Hindlimb muscle (tissue), 1 donor: ENCODE results near the gene DCT. TPM values are rescaled to one million over a fixed set of nuclear protein-coding genes. Genes with fewer than 3 reads are reported as not detected.

Experiments used
- DNase-seq: peaks from one replicate; pipeline ENCODE4 v3.0.0-alpha.2; 2013
- polyA plus RNA-seq: library from polyadenylated mRNA; unstranded; fragments of 120-200 nt; gene quantifications from one replicate; pipeline ENCODE4 v1.2.1, GENCODE V29; 2013; ENCODE audit not compliant: insufficient read length

The DCT gene
- polyA plus RNA-seq, 1 donor = 0.74 TPM

DNA sequence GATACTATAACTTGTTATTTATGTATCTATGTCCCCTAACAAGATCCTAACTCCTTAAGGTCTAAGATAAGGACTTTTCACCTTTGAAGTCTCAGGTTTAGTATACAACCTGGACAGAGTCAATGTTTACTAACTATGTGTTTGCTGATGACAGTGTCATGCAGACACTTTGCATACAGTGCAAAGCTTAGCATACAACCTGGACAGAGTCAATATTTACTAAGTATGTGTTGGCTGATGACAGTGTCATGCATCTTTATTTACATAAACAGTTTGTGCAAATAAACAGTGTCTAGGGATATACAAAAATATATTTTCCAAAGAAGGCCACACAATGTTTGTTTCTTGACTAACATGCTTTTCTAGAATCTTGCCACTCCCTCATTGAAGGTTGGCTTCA, 34.7 kb downstream of the DCT start:
- no peak for DNase-seq

DNA sequence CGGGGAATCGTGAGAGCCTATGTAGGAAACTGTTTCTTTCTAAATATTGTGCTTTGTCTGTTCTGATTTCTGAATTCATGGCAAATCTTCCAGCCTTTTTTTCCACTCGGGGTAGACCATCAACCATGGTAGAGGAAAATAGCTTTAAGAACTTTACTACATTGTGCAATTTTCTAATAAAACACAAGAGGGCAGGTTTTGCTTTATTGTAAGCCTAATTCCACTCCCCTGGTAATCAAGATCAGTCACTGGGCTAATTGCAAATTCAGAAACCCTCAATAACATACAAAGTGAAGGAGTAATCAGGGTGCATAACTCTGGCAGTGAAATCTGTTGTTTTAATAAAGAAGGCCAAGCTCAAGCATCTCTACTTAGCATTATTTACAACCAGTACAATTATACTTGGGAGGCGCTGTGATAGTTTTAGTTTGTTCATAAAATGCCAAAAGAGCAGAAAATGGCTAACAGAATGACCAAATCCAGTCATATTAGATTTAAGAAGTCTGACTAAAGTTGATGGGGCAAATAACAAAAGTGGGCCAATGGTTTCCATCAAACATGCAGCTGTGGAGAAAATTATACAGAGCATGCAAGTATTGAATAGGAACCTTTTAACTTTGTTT, 43.8 kb downstream of the DCT start:
- peak; percentile 21 for DNase-seq

DNA sequence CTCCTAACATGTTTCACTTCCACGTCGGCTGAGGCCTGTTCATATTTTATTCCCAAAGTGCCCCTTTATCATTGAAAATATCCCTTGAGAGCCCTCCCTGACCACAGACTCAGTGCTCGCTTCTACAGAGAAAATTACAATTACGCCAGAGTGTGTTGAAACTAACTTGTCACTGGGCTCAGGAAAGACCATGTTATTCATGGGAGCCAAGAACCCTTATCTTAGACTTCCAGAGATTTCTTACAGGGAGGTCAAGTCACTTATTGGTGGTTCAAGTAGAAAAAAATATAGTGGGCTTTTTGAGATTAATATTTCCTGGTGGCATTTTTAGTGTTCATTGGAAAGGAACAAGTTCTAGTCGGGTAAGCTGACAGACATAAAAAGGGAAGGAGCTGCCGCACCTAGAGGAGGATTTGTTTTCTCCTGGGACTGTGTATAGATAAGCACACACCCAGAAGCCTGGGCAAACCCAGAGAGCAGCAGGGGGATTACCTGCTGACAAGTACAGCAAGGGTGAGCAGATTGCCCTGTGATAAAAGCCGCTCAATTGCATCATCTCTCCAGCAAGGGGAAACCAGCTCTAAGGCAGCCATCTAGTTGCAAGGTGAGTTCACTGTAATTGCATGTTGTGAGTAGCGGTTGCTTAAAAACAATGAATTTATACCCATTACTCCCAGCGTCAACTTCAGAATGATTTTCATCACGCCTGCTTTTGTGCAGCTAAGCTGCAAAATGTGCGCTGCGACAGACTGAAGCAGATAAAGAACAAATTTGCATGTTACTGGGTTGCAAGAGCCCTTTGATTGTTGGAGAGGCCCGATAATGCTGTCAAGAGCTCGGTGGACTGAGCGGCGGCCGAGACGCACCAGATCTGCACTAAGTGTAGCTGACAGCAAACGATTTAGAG, 46.2 kb downstream of the DCT start:
- DNase-seq = no peak

DNA sequence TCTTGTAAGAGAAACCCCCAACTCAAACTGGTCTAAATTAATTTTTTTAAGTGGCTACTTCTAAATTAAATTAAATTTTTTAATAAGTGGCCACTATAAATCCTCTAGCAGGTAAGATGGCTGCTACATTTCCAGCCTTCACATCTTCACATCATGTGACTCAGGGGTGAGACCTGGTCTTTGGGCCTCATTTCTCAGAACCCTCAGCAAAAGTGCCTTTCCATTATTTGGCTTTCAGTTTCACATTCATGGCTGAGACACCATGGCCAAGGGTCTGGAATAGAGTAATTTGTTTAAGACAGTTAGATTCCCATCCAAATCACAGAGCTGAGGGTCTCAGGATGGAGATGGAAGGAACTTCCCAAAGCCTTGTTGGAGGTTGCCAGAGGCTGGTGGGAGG, 47.5 kb downstream of the DCT start:
- no peak for DNase-seq

DNA sequence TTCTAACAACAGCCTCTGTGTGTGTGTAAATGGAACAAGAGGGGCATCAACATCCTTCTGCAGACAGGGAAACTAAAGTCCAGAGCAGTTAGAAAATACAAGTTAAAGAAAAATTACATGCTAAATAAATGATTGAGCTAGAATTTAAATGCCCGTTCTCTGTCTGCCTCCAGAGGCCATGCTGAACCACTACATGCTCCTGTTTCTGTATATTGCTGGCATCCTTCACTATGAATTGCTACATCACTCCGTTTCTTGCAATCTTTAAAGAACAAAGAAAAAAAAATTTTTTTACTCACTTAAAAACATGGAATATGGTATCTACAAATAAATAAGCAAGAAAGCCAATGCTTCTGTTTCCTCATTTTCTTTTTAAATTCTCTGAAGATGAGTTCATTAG, 47.9 kb downstream of the DCT start:
- DNase-seq = no peak

- DNase-seq = no peak
Observed at GRCh38 chr13:94427313-94427953, 52.0 kb downstream of the DCT start.

DNA sequence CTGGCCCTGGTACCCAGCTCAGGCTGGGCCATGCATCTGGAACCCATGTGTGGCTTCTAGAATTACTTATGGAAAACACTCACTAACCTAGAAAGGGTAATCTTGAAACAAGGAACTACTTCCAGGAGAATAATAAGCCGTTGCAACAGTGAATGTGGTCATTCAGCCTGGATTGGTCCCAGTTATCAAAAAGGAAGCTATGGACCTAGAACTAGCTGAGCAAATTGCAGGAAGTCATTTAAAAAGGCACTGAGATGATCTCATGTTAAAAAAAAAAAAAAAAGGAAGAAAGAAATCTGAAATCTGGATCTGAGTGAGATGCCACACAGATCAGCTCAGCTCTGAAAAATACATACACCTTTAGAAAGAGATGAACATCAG, 59.6 kb downstream of the DCT start:
- DNase-seq = no peak

- DNase-seq = no peak
Observed at GRCh38 chr13:94419304-94419924, 60.1 kb downstream of the DCT start.

DNA sequence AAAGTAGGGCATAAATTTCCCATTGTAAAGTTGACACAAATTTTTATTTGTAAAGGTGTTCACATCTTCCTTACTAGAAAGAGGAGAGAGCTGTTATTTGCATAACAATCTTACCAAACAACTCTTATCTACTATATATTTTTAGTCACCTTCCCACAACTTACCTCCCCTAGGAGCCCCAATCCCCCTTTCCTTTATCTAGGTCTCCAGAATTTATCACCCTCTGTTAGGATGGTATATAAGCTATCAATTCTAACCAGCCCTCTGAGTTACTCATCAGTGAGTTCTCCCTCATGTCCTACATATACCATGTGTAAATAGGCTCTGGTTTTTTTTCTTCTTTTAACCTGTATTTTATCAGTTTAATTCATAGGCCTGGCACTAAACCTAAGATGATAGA, 62.2 kb downstream of the DCT start:
- DNase-seq = no peak

DNA sequence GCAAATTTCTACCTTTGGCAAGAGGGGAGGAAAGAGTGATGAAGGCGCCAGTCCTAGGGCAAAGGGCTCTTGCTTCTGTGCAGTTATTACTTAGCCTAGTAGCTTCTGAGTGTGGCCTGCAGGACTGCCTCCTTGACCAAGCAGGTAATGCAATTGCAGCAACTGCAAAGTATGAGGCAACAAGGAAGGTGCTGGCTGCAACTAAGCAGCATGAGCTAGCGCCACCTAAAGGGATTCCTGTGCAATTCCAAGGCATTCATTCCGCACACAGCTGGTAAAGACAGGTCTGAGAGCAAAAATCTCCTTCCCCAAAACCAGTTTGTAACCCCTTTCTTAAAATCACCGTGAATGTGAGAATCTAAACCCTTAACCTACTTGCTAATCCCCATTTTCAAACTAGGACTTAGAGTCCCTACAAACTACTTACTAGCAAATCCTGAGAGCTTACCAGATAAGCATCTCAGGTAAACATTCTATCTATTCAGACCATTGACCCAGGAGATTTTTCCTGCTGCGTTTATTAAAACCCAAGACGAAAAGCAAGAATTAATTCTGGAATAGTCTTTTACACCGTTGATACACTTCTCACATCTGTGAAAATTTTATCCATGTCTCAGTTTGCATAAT, 62.9 kb downstream of the DCT start:
- no peak for DNase-seq

DNA sequence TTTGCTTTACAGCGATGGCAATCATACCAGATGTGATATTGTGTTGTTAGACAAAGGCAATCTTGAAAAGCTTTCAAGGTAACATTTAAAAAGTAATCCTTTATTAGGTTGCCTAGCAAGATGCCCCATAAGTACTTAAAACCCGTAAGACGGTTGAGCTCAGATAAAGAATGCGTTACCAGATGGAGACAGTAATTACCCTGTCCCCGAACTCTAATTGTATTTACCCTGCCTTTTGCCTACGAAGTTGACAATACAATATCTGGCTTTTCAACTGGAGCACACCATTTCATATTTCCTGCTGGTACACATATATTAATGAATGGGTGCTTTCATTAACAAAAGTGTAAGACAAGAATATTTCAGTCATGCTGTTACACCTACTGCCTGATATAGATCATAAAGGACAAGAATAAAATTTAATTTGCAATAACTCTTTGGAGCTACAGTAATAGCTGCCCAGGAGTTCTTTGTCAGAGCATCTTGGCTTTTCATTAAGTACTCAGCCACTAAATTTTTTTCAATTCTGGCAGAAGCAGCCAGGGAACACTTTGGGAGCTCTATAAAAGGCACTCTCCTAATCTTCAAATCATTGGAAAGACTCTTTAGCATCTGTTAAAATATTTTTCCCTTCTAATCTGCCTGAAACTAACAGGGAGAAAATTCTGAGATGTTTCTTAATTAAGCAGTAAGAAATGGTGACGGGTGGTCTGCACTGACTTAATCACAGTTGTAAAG, 63.8 kb downstream of the DCT start:
- no peak for DNase-seq

GRCh38 chr13:94414708-94415107, 64.8 kb downstream of the DCT start:
- DNase-seq = no peak

DNA sequence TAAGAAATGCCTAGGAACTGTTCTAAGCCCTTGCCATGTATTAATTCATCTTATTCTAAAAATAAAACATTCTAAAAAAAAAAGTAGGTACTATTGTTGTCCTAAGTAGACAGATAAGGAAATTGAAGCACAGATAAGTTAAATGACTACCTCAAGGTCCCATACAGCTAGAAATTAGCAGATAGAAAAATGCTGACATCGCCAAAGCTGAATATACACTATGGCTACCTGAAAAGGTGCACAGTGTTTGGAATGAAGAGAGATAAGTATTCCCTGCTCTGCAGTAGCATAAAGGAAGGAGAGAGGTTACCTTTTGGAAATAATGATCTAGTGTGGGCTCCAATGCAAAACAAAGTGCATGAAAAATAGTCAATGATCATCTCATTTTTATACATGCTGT, 65.3 kb downstream of the DCT start:
- DNase-seq = no peak

DNA sequence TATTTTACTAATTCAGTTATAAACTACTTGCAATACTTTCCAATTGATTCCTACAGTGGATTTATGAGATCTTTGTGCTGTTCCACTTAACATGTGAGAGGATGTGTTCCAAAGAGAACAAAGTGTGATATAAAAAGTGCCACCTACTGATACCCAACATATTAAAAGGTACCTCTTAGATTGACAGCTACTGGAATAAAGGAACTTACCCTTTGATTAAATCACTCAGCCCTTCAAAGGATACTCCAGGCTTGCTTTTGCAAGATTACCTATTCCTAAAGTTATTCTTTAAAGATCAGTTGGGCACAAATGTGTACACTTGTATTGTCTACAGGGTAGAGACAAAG, 65.9 kb downstream of the DCT start:
- no peak for DNase-seq

DNA sequence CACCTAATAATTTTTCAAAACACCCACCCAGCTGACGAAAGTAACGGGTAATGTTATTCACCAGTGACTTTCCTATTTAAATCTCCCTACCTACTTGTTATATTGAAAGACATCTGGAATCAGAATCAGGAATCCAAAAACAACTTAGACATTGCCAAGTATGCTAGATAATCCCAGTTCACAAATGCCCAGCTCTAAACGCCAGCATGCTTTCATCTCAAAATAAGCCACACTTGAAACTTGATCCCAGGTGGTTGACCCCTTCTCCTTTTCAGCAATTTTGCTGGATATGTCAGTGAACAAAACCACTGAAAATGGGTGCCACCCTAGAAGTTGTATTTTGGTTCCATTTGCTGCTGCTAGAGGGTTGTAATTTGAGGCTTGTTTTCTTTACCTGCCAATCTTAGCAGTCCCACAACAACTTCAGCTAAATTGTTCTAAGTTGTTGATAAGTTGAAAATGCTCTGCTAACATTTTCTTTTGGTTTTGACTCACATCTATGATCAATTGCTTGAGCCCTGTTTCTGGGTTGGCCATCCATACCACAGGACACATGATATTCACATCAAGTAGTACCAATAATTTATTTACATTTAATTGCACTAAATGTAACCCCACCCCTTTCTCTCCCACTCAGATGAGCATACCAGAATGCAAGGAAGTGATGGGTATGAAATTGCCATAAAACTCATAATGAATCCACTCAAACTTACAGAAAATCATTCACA, 66.4 kb downstream of the DCT start:
- no peak for DNase-seq

- DNase-seq = no peak
Observed at GRCh38 chr13:94411747-94412146, 67.7 kb downstream of the DCT start.

DNA sequence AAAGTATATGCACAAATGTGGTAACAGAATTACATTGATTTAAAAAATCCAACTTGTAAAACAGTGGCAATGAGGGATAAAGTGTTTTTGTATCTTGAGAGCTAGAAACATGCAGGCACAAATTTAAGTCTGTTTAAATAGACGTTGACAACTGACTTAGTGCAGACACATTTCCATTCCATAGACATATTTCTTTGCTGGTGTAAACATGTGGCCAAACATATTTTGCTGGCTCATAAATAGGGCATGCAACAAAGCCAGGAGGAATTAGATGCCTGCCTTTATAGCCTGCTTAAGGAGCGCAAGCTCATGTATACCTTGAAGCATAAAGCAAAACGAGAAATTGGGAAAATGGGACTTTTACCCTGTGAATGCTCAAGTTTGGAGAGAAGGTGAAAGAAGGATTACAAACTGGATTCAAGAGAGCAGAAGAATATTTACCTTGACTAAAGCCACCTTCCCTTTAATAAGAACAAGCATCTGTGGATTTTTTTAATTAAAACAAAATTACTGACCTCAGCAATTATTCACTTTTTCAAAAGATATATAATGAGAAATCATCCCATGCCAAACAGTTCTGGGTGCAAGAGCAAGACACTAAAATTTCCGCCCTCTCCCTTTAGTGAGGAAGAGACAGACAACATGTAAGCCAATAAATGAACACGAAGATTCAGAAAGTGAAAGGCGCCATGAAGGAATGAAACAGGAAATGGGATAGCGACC, 71.0 kb downstream of the DCT start:
- DNase-seq = no peak

- DNase-seq = no peak
Observed at GRCh38 chr13:94400874-94401273, 78.6 kb downstream of the DCT start.

DNA sequence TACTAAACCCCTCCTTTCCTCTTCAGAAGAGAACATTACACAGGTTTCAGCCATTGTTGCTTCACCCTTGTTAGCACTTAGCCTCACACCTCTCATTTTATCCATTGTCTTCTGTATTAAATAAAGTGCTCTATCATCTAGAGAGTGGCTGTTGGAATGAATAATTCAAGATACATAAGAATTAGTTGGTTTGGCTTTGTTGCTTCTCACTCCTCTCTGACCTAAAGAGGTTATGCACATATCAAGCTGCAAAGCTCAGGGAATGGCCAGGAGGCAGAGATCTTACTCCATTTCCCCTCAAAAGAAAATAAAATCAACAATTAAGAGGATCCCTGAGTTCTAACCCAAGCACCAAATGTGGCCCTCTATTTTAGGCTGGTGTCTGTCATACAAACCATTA, 79.7 kb downstream of the DCT start:
- no peak for DNase-seq

GRCh38 chr13:94395860-94396259, 83.6 kb downstream of the DCT start:
- DNase-seq = no peak

GRCh38 chr13:94394723-94395122, 84.8 kb downstream of the DCT start:
- DNase-seq = no peak
